Endodermal cell (in vitro differentiated cells): ENCODE data around the gene APAF1. TPM values are rescaled to one million over a fixed set of nuclear protein-coding genes. Genes with fewer than 3 reads are reported as not detected.

Experiments
- DNase-seq: peaks from one replicate; pipeline ENCODE4 v3.0.0-alpha.2; 2017
- H3K27ac ChIP-seq: 2 replicates; pipeline ENCODE4 v1.5.1; 2013; ENCODE audit warnings: mild to moderate bottlenecking, low read depth, low read length, moderate library complexity
- H3K27me3 ChIP-seq: 2 replicates; pipeline ENCODE4 v1.6.1; 2013; ENCODE audit warnings: mild to moderate bottlenecking, low read length, moderate library complexity; ENCODE audit not compliant: insufficient read depth, control insufficient read depth, poor library complexity, severe bottlenecking
- H3K36me3 ChIP-seq: 2 replicates; pipeline ENCODE4 v1.7.0; 2013; ENCODE audit warnings: mild to moderate bottlenecking, low read length, moderate library complexity; ENCODE audit not compliant: control insufficient read depth, insufficient read depth
- H3K4me1 ChIP-seq: one replicate; pipeline ENCODE4 v1.7.0; 2013; ENCODE audit warnings: low read length; ENCODE audit not compliant: control insufficient read depth, insufficient read depth
- H3K4me3 ChIP-seq: 2 replicates; pipeline ENCODE4 v1.5.1; 2013; ENCODE audit warnings: mild to moderate bottlenecking, low read length, moderate library complexity
- H3K9ac ChIP-seq: 2 replicates; pipeline ENCODE4 v1.6.1; 2013; ENCODE audit warnings: mild to moderate bottlenecking, low read length, moderate library complexity; ENCODE audit not compliant: poor library complexity, severe bottlenecking; ENCODE audit errors: extremely low read depth
- H3K9me3 ChIP-seq: 2 replicates; pipeline ENCODE4 v1.6.1; 2013; ENCODE audit warnings: mild to moderate bottlenecking, low read length, moderate library complexity; ENCODE audit not compliant: control insufficient read depth
- H3K27ac Mint-ChIP-seq: 2 replicates; pipeline ENCODE4 v1.8.0; 2020; ENCODE audit warnings: mixed read lengths
- H3K27me3 Mint-ChIP-seq: 2 replicates; pipeline ENCODE4 v1.8.0; 2021; ENCODE audit warnings: mild to moderate bottlenecking, mixed read lengths; ENCODE audit not compliant: insufficient read depth
- H3K36me3 Mint-ChIP-seq: 2 replicates; pipeline ENCODE4 v1.8.0; 2020; ENCODE audit warnings: low read depth, mixed read lengths
- H3K4me1 Mint-ChIP-seq: 2 replicates; pipeline ENCODE4 v1.8.0; 2020; ENCODE audit warnings: mixed read lengths
- H3K4me3 Mint-ChIP-seq: 2 replicates; pipeline ENCODE4 v1.8.0; 2020; ENCODE audit warnings: mild to moderate bottlenecking, moderate library complexity, mixed read lengths
- H3K9me3 Mint-ChIP-seq: 2 replicates; pipeline ENCODE4 v1.8.0; 2020; ENCODE audit warnings: mild to moderate bottlenecking, mixed read lengths
- CTCF ChIP-seq: fragments of 200-600 bp; sonication (generic); conservative IDR thresholded peaks from 2 replicates; pipeline ENCODE4 v1.5.0; 2021; ENCODE audit warnings: antibody characterized with exemption, mild to moderate bottlenecking
- WGBS, 2 experiments: methylation state at CpG; one replicate each; pipeline versions ENCODE4 v1.1.5 to v1.1.7; 2013; ENCODE audit warnings: missing lambda C conversion rate in 2 of 2, mixed read lengths in 1 of 2; ENCODE audit not compliant: insufficient coverage in 1 of 2, insufficient read length in 1 of 2; 5-methylcytosine and 5-hydroxymethylcytosine counted together
- total RNA-seq, 2 donors: library from RNA; stranded (reverse); fragmentation: NEBNext Ultra II Directional in 1 of 2; extraction: Animal tissue kit (Norgen Biotek cat#: 25700) in 1 of 2; gene quantifications; 2 replicates in 1 of 2; 3 replicates in 1 of 2; pipeline ENCODE4 v1.2.1, GENCODE V29; 2021

APAF1 gene
- total RNA-seq, 2 donors from 2014 or later, result 23.8 to 32.4 TPM

- no peak overlapping the region for H3K4me3 Mint-ChIP-seq
- H3K9me3 Mint-ChIP-seq, result peaks cover 7% of the 10 kb centered on the region
- Histone ChIP-seq H3K4me3 (no peak overlapping the region), H3K9ac (no peak overlapping the region), H3K4me1 (peaks cover 11% of the 10 kb centered on the region), H3K36me3 (peaks cover 82% of the 10 kb centered on the region), H3K27me3 (no peaks in the 10 kb centered on the region), H3K9me3 (peaks cover 16% of the 10 kb centered on the region), H3K27ac (no peak overlapping the region)
- H3K36me3 Mint-ChIP-seq, result peaks cover 70% of the 10 kb centered on the region
- DNase-seq, result no peak
- 92 to 93% methylated on average over 2 to 3 of the region's 4 CpGs for WGBS, 2 experiments
- H3K4me1 Mint-ChIP-seq, result peaks cover 12% of the 10 kb centered on the region
- no peaks in the 10 kb centered on the region for H3K27me3 Mint-ChIP-seq
- H3K27ac Mint-ChIP-seq, result peak overlapping the region; percentile 35
- no peak for TF ChIP-seq CTCF
Measured at GRCh38 chr12:98770230-98770629, 125.1 kb downstream of the APAF1 start.

GRCh38 chr12:98771811-98772752 lies 127.0 kb downstream of the APAF1 start:
- TF ChIP-seq CTCF, result no peak
- Histone ChIP-seq H3K27me3 (no peaks in the 10 kb centered on the region), H3K4me1 (peaks cover 11% of the 10 kb centered on the region), H3K36me3 (peaks cover 79% of the 10 kb centered on the region), H3K9me3 (peaks cover 16% of the 10 kb centered on the region), H3K27ac (no peak overlapping the region), H3K4me3 (no peak overlapping the region), H3K9ac (no peak overlapping the region)
- 95 to 96% methylated on average over 6 to 8 of the region's 8 CpGs for WGBS, 2 experiments
- Mint-ChIP-seq H3K4me1 (peaks cover 12% of the 10 kb centered on the region), H3K27ac (no peak overlapping the region), H3K9me3 (peaks cover 7% of the 10 kb centered on the region), H3K27me3 (no peaks in the 10 kb centered on the region), H3K36me3 (peaks cover 69% of the 10 kb centered on the region), H3K4me3 (no peak overlapping the region)
- no peak for DNase-seq

GRCh38 chr12:98772818-98773217 lies 127.7 kb downstream of the APAF1 start:
- no peak overlapping the region for H3K4me3 ChIP-seq
- Mint-ChIP-seq H3K4me1 (peaks cover 17% of the 10 kb centered on the region), H3K27ac (no peak overlapping the region), H3K9me3 (peaks cover 7% of the 10 kb centered on the region), H3K4me3 (no peak overlapping the region), H3K27me3 (no peaks in the 10 kb centered on the region), H3K36me3 (peaks cover 65% of the 10 kb centered on the region)
- no peak for DNase-seq
- H3K9me3 ChIP-seq, result peaks cover 16% of the 10 kb centered on the region
- H3K27me3 ChIP-seq, result no peaks in the 10 kb centered on the region
- 94 to 100% methylated on average over 3 of the region's 3 CpGs for WGBS, 2 experiments
- peaks cover 72% of the 10 kb centered on the region for H3K36me3 ChIP-seq
- no peak overlapping the region for H3K27ac ChIP-seq
- no peak overlapping the region for H3K9ac ChIP-seq
- TF ChIP-seq CTCF, result no peak
- peaks cover 11% of the 10 kb centered on the region for H3K4me1 ChIP-seq
